CD4-positive, alpha-beta T cell treated with Interleukin-1 beta for 1 hour (primary cell): ENCODE measurements around the gene SSH2.
"Not testable (repeated sequence)": the region's sequence is repeated elsewhere in the genome, so short reads cannot be mapped to it uniquely, and the experiment has no call there.

Source experiments
- DNase-seq, 2 donors: peaks; one replicate each; pipeline ENCODE4 v3.0.0-alpha.2; 2020 to 2022

SSH2 gene

GRCh38 chr17:29874358-29874757, 55.7 kb downstream of the SSH2 start:
- not testable (repeated sequence) for DNase-seq

- DNase-seq: no peak
Measured at GRCh38 chr17:29873476-29873875, 56.6 kb downstream of the SSH2 start.

DNA sequence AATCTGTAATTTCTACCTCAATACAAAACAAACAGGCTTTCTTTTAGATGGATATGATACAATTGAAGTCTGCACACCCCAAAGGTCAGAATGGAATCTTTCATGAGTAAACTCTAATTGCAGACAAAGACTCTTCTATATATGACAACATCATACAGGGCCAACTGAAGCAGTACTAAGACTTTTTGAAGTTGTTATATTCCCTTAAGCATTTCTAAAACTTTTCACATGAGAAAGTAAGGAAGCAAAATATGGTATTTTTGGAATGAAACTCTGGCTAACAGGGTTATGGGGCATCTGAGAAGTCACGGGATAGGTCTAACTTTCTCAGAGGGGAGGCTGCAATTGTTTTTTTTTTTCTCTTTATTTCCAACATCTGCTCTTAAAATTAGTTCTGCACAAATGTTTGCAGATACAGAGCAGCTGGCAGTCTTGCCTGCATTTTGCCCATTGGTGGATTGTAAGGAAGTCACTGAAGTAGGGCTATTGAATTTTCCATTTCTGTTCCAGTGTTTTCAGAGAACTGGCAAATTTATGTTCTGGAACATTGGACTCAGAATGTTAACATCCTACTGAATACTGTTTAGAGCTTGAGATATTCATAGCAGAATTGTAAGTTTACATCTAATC, 59.1 kb downstream of the SSH2 start:
- DNase-seq: no peak

DNA sequence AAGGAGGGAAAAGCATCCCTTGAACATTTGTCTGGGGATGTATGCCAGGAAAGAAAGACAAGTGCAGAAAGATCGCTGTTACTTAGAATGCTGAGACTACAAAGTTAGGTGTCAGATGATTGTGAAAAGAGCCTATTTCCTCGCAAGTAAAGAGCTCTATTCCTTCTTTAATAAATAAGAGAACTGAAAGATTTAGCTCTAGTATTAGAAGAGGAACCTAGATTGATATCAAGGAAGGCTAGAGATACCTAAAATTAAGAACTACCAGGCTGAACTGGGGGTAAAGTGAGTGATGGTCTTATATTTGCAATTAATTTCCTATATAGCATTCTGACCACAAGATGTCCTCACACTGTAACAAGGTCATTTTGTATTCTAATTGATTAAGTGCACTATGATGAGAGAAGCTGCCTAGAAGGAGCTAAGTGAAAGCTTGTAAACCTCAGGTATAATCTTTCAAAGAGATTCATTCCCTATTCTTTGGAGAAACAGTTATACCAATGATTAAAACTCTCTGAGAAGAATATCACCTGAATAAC, 62.3 kb downstream of the SSH2 start:
- DNase-seq: peak in 1 of 2 donors; percentile 1

DNA sequence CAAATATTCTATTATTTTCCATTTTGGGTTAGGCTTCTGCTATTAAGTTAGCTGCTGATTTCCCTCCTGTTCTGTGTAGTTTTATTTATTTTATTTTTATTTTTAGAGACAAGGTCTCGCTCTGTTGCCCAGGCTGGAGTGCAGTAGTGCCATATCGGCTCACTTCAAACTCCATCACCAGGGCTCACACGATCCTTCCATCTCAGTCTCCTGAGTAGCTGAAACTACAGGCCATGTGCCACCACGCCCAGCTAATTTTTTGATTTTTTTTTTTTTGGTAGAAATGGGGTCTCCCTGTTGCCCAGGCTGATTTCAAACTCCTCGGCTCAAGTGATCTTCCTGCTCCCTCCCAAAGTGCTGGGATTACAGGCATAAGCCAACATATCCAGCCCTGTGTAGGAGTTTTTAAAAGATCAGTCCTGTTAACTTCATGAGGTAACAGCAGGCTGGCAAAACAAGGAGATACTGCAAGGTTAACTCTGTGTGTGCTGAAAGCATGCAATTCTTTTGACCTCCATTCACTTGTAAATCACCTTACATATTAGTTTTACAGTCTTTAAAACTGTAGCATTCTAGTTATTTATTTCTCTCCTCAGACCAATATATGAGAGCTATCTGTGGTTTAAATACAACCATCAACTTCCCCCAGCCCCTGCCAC, 63.2 kb downstream of the SSH2 start:
- no peak for DNase-seq

- DNase-seq: no peak
Measured at GRCh38 chr17:29864615-29865014, 65.4 kb downstream of the SSH2 start.

GRCh38 chr17:29864123-29864522, 65.9 kb downstream of the SSH2 start:
- not testable (repeated sequence) for DNase-seq

GRCh38 chr17:29862951-29863350, 67.1 kb downstream of the SSH2 start:
- DNase-seq: no peak

- DNase-seq: no peak
Measured at GRCh38 chr17:29862127-29862526, 67.9 kb downstream of the SSH2 start.

GRCh38 chr17:29859445-29859844, 70.6 kb downstream of the SSH2 start:
- DNase-seq: not testable (repeated sequence)

GRCh38 chr17:29857823-29858222, 72.2 kb downstream of the SSH2 start:
- DNase-seq: no peak

DNA sequence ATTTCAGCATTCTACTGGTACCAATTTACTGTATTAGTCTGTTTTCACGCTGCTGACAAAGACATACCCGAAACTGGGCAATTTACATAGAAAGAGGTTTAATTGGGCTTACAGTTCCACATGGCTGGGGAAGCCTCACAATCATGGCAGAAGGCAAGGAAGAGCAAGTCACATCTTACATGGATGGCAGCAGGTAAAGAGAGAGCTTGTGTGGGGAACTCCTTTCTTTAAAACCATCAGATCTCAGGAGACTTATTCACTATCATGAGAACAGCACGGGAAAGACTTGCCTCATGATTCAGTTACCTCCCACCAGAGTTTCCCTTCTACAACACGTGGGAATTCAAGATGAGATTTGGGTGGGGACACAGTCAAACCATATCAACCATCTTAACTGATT, 72.9 kb downstream of the SSH2 start:
- not testable (repeated sequence) for DNase-seq

DNA sequence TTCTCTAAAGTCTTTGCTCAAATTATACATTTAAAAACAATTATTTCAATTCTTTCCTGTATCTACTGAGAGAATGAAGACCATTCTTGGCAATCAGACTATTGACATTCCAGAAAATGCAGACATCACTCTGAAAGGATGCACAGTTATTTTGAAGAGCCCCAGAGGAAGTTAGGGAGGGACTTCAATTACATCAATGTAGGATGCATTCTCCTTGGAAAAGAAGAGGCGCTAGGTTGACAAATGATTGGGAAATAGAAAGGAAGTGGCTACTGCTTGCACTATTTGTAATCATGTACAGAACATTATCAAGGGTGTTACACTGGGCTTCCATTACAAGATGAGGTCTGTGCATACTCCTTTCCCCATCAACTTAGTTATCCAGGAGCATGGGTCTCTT, 74.3 kb downstream of the SSH2 start:
- DNase-seq: no peak

GRCh38 chr17:29848737-29849136, 81.3 kb downstream of the SSH2 start:
- no peak for DNase-seq

DNA sequence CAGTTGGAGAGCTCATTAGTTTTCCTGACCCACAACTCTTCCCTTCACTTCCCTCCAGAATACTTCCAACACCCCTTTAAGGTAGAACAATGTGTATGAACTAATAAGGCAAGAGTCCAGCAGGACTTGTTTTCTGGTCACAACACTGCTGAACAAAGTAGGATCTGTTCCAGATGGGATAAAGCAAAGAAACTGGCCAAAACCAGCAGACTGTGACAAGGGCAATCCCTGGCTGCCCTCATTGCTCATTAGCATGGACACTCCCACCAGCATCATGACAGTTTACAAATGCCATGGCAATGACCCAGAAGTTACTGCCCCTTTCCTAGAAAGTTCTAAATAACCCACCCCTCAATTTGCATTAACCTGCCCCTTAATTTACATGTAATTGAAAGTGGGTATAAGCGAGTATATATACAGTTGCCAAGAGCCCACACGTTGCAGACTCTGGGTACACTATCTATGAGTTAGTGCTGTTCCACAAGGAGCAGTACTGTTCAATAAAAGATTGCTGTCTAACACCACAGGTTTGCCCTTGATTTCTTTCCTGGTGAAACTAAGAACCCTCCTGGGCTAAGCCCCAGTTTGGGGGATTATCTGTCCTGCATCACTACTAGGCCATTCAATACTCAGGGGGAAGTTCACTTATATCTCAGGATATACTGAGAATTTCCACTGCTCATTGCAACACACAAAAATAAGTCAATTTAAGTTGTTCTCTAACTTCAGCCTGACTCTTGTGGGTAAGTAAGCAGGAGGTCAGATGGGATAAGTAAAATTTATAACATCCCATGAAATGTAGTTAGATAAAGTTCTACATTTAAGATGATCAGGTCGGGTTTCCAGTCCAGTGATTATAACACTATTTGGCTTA, 82.3 kb downstream of the SSH2 start:
- no peak for DNase-seq

DNA sequence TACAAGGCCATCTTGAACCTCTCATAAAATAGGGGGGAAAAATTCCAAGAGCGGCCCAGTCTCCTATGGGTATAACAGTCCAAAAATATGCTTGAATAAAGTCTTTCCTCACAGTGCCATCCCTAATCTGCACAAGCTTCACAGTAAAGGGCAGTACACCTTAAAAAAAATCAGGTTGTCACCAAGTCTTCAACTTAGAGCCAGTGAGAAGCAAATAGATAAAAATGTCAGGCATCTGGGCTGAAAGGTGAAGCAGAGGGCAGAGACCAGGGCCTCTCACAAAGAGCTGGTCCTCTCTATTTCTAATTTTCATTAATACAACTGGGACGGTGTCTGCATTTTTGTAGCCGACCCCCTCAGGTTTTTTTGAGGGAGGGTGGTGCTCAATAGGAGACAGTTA, 82.9 kb downstream of the SSH2 start:
- DNase-seq: no peak

DNA sequence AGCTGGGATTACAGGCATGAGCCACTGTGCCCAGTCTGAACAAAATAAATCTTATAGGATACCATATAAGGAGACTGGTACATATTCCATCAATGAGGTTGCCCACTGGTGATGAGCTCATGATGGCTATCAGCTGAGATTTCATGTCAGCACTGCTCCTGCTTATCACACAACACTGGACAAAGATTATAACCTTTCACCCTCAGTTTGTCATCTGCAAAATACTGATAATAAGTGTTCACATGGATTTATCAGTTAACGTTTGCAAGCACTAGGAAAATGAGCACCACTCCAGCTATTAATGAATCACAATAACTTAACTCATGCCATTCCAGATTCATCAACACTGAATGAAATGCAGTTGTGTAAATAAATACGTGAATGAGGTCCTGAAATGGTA, 83.7 kb downstream of the SSH2 start:
- no peak for DNase-seq

DNA sequence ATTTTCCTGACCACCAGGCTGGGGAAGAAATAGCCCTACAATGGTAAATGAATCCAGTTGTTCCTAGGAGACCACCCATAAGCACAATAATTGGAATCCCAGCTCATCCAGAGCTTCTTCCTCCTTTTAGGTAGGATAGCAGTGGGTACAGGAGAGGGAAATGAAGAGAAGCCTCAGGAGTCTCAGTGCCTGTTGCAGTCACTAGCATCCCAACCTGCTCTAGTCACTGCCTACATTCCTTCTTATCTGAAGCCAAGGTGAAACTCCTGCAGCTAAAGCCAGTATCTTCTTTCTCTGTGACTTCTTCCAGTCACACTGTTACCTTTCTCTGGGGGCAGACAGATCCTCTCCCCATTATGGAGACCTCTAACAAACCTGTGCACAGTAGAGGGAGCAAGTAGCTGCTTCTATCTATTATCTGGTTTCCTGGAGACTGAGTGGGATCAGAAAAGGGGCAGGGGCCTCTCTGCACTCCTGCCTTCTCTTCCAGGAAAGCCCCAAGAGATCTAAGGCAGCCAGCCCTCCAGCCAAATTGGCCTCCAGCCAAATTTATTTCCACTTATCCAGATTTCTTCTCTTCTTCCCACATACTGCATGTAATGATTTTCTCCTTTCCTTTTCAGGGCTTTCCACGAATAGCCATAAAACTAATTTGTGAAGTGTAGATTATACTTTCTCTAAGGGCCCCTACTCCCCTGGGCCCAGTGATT, 85.5 kb downstream of the SSH2 start:
- DNase-seq: no peak

- DNase-seq: no peak
Measured at GRCh38 chr17:29840884-29841283, 89.1 kb downstream of the SSH2 start.

- no peak for DNase-seq
Measured at GRCh38 chr17:29839656-29840055, 90.4 kb downstream of the SSH2 start.

- no peak for DNase-seq
Measured at GRCh38 chr17:29838961-29839360, 91.1 kb downstream of the SSH2 start.

GRCh38 chr17:29837531-29837930, 92.5 kb downstream of the SSH2 start:
- no peak for DNase-seq

GRCh38 chr17:29836643-29837042, 93.4 kb downstream of the SSH2 start:
- DNase-seq: no peak
